Measurements from ENCODE around the gene RPS6KA6.

The RPS6KA6 gene

DNA sequence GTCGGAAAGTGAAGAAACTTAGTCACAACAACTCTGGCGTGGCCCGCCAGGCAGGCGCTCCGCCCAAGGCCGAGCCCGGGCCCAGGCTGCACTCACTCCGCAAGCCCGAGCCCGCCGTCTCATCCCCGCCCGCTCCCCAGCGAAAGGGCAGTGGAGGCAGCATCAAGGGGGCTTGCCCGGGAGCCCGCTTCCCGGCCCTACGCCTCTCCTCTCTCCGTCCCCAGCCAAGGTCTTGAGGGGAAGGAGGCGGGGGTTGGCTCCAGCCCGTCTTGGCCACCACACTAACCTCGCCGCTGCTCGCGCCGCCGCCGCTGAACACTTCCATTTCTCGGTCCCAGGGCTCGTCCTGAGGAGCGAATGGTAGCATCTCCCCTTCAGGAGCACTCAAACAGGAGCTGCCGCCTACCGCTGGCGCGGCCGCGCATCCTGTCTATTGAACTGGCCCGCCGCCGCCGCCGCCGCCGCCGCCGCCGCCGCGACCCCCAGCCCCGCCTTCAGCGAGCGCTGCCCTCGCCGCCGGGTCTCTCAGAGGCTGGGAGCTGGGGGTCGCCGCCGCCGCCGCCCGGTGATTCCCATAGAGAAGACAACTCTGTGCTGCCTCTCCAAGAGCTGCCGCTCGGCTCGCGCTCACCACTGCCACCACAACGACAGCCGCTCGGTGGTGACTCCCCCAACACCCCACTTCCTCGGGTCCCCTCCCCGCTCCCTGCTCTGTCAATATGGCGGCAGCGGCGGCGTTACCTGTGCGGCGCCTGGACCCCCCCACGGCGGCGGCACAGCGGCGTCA lies at the start of gene RPS6KA6:
Gene RPS6KA6, minus strand, starts transcription at position 667 of the 787 bp plus-strand sequence. Its CDS starts 300 bp downstream, at position 367.
- peak; percentile 51 for DNase-seq (ENCODE audit: low read depth)

- no peak for DNase-seq (ENCODE audit: low read depth)
These were observed 36.7 kb upstream of the RPS6KA6 start for GRCh38 chrX:84224741-84225140.

GRCh38 chrX:84223261-84223660 lies 35.3 kb upstream of the RPS6KA6 start:
- DNase-seq (ENCODE audit: low read depth): no peak

DNA sequence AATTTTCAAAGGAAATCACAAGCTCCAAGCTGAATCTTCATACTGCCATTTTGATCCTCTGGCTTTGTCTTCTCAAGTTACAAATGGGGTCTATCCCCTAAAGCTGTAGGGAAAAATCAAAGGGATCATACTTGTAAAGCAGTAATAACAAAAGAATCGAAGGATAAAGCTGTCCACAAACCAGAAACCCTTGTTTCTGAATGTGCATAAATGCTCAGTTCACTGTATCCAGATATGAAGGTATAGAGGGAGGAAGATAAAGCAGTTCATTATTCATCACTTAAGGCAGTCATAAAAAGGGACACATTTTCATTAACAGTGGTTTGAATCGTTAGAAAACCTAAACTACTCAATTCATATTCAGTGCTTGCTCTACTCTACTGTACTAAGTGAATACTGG lies 33.2 kb upstream of the RPS6KA6 start:
- no peak for DNase-seq (ENCODE audit: low read depth)

DNA sequence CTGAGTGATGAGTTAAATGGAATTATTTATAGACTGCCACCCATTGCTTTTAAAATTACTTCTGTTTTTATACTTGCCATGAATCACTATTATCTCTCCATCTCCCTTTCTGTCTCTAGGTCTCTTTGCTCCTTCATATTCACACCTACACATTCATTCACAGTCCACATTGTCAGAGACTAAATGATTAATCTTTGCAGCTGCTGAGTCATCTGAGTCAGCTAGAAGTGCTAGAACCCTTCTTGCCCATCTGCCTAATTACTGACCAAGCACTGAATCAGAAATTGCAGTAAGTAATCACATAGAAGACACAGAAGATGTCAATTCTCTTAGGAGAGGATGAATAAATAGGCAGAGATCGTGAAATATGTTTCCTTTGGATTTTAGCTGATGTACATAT lies 31.6 kb upstream of the RPS6KA6 start:
- DNase-seq (ENCODE audit: low read depth): no peak

DNA sequence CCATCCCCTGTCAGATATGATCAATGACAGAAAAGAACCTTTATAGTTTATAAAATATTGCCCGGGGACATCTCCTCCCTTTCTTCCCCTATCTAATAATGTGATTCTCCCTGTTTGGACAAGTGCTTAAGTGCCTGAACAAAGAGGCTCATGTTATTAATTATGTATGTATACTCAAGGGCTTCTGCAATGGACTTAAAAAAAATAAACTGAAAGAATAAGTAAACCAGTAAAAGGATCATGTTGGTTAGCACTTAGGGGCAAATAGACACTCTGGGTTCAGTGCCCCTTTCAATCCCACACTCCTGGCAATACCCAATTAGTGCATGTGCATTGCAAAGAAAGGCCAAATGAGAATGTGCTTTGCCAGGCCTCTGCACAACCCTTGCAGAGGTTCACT lies 30.7 kb upstream of the RPS6KA6 start:
- DNase-seq (ENCODE audit: low read depth): no peak

DNA sequence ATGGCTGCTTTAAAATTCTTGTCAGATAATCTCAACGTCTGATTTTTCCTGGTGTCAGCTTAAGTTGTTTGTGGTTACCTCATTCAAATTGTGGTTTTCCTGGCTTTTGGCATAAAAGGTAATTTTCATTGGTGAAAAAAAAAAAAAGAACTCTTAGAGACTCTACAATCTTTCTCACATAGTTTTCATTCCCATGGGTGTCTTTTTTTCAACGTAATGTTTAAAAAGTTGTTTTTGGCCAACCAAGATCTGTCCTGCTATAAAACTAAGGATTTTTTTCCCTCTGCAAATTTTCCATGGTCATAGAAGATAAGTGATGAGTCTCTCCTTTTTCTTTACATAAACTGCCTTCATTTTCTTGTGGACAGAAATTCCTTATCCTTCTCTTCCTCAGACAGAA lies 28.9 kb upstream of the RPS6KA6 start:
- no peak for DNase-seq (ENCODE audit: low read depth)

DNA sequence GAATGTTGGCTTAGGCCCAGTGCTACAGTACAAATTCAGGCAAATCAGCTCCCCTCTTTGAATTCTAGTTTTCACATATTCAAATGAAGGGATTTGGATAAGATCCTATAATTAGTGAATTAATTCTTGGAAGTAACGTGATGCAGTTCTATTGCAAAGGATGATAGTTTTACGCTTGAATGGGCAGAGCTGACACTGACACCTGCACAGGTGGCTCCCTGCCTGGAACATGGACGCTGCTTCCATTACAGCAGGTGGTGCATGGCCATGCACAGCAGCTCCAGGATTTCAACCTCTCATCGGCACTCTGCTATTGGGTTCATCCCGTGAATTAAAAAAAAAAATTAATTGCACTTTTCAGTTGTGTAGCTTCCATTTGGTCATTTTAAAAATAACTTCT lies 28.4 kb upstream of the RPS6KA6 start:
- DNase-seq (ENCODE audit: low read depth): no peak

DNA sequence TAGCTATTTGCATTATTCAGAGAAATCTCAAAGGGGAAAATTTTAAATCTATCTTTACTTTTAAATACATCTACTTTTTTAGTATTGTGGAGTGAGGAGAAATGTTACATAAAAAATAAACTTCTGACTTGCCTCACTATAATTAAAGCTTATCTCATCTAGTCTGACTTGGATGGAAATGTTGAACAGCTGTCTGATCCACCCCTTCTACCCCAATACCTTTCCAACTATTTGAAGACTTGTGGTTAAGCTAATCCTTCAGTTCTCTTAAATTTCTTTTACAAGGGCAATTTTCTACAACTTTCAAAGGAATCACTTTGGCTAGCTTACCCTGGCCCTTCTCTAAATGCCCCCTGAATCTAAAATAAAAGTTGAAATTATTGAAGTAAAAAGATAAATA lies 17.3 kb upstream of the RPS6KA6 start:
- no peak for DNase-seq (ENCODE audit: low read depth)

- no peak for DNase-seq (ENCODE audit: low read depth)
These were observed 11.7 kb upstream of the RPS6KA6 start for GRCh38 chrX:84199688-84200087.

- DNase-seq (ENCODE audit: low read depth): no peak
These were observed 9.6 kb upstream of the RPS6KA6 start for GRCh38 chrX:84197550-84197949.

- no peak for DNase-seq (ENCODE audit: low read depth)
These were observed 4.0 kb upstream of the RPS6KA6 start for GRCh38 chrX:84192006-84192405.

DNA sequence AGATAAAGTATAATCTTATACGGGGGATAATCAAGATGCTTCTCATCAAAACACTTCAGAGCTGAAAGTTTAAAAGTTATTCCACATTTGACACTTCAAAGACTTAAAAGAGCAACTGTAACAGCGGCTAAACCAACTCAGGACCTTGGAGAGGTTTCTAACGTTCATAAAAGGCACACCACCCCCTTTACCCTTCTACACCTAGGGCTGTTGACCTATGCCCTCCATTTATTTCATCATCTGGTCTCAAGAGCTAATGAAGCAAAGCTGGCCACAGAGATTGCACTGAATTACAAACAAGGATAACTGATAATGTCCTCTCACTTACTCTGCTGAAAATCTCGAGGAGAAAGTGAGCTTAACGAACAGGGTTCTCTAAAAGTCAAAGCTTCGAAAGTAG lies 1.1 kb upstream of the RPS6KA6 start:
- DNase-seq (ENCODE audit: low read depth): no peak

DNA sequence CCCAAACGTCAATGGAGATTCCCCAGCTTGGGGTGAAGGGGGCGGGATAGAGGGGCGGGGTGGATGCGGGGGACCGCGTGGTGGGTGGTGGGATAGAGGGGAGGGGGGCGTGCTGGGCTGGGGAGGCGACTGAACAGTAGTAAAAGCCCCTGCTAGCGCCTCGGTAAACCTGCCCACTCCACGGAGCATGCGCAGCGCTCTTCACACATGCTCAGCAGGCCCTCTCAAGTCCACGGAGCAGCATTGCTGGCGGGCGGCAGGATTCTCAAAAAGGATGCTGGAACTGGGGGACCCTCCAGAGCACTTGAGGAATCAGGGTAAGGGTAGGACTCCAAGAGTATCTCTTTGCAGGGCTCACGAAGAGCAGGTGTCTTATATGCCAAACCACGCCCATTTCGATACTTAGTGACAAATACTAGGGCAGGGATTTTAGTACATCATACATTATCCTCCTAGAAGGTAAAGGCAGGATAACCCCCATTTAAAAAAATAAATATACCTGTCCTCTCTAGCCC lies 378 bp upstream of the RPS6KA6 start:
- peak; percentile 64 for DNase-seq (ENCODE audit: low read depth)

- DNase-seq (ENCODE audit: low read depth): peak; percentile 36
These were observed 1.1 kb downstream of the RPS6KA6 start for GRCh38 chrX:84186603-84187532.

DNA sequence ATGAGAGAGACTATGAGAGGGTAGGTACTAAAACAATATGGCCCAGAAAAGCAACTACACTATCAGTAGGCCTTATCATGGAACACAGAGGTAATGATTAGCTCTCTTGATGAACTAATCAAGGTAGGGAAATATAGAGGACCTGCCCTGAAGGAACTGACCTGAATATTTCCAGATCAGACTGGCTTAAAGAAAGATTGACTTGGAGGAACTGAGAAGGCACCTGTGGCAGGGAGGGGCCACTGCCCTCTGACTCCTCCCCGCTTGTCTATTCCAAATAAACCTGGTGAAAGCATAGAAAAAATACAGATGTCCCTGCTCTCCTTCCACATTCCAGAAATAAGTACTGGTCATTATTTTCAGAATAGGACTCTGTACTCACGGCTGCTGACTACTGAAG lies 5.5 kb downstream of the RPS6KA6 start:
- no peak for DNase-seq (ENCODE audit: low read depth)

DNA sequence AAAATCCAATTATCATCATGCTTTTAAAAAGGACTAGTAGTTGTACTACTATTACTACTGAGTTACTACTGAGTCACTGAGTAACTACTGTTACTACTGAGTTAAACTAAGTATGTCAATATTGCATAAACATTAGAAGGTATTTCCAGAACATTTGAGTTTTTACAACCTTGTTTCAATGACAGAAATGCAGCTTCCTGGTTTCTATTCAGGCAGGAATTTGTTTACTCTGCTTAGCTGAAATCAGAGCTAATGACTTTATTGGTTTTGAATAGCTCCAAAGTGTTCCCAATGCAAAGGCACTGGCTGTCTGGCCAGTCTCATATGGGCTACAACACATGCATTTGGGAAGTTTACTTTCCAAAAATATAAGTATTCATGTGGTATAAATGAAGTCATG lies 12.0 kb downstream of the RPS6KA6 start:
- DNase-seq (ENCODE audit: low read depth): no peak

GRCh38 chrX:84175274-84175673 lies 12.7 kb downstream of the RPS6KA6 start:
- DNase-seq (ENCODE audit: low read depth): no peak

- no peak for DNase-seq (ENCODE audit: low read depth)
These were observed 13.7 kb downstream of the RPS6KA6 start for GRCh38 chrX:84174348-84174747.

GRCh38 chrX:84170931-84171330 lies 17.1 kb downstream of the RPS6KA6 start:
- no peak for DNase-seq (ENCODE audit: low read depth)

DNA sequence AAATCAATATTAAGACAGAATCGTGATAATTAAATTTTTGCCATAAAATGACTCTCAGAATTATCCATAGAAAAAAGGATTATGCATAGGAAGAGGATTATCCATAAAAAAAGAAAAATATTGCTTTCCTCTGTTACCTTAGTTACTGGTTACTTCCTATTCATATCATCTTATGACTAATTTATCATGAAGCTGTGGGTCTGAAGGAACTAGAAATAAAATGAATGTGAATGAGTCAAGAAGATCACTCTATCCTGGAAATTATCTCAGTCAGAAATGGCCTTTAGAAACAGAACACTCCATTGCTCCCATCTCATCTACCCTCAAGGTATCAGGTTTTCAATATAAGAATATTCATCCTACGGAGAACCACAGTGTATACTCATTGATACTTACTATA lies 19.4 kb downstream of the RPS6KA6 start:
- DNase-seq (ENCODE audit: low read depth): peak; percentile 71

- DNase-seq (ENCODE audit: low read depth): peak; percentile 77
These were observed 19.9 kb downstream of the RPS6KA6 start for GRCh38 chrX:84168095-84168494.

- DNase-seq (ENCODE audit: low read depth): no peak
These were observed 22.3 kb downstream of the RPS6KA6 start for GRCh38 chrX:84165711-84166110.
